Stimulated activated CD4-positive, alpha-beta T cell treated with anti-CD3 and anti-CD28 coated beads, Interleukin-2, amount 100 ng/mL, for 48 hours (primary cell): Measurements from ENCODE around the gene CPEB4.

Experiments
- DNase-seq, 2 donors: peaks; one replicate each; pipeline ENCODE4 v3.0.0-alpha.2; 2020

The CPEB4 gene

DNA sequence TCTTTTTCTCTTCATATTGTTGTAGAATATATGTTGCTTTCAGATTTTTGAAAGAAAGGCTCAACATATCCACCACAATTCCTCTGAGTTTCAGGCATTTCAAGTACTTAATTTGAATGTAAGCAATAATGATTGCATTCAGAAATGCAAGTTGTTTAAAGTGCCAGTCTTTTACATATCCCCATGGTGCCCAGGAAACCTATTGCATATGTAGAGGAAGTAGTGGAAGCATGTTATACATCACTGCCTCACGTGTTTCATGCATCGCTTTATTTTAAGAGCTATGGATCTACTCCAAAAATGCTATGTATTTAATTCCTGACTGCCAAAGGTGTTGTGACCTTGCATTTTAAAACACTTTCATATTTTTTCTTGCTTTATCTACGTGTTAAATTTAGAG lies 28.1 kb downstream of the CPEB4 start:
- no peak for DNase-seq

DNA sequence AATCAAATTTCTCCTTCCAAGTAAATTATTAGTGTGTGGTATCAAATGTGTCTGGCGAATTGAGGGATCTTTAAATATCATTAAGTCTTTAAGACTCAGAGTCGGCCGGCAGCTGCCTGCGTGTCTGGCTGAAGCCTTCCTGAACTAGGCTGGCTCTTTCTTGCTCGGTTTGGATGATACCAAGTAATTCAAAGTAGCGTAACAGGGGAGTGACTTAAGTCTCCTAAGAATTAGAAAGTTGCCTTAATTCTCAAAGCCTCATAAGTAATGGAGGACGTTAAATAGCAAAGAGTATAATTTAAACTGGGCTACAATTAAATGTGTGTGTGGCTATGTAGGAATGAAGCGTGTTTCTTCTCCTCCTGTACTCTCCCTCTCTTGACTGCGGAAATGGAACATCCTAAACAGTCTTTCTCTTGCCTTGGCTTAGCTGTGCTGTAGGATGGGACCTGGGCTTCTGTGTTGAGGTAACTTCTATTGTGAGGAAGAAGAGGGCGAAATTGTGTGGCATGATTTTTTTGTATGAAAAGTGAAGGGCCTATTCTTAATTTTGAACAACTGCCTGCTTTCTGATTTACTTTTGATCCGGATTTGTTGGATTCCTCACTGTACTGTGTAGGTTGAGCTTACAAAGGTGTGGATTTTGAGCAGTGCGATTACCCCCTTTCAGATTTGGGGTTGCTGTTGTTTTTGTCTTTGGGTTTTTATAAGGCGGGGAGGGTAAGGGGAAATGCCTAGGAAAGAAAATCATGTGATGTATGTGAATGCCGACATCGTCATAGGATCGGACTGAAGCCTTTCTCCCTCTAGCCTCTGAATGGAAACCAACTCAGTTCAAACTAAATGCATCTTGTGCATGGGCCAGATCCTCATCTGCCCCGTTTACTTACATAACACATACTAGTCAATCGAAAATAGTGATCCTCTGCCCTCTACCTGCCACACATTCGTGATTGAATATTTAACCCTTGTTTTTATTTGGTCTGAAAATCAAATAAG lies 29.9 kb downstream of the CPEB4 start:
- DNase-seq: peak; percentile 26 to 41

DNA sequence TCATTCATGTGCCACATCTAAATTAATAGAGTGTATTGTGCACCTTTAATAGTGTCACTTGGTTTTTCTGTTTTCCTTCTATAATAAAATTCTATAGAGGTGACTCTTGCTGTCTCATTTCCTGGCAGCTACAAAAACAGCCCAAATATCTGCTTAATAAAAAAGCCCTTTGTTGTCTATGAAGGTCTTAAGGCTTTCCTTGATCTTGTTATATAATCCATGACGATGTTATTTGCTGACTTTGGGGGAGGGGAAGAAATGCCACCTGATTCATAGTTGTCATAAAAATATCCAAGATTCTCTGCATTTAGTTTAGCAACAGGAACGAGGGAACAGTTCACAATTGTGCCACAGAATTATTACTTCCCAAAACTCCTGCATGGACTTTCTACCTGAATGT lies 31.3 kb downstream of the CPEB4 start:
- DNase-seq: no peak

DNA sequence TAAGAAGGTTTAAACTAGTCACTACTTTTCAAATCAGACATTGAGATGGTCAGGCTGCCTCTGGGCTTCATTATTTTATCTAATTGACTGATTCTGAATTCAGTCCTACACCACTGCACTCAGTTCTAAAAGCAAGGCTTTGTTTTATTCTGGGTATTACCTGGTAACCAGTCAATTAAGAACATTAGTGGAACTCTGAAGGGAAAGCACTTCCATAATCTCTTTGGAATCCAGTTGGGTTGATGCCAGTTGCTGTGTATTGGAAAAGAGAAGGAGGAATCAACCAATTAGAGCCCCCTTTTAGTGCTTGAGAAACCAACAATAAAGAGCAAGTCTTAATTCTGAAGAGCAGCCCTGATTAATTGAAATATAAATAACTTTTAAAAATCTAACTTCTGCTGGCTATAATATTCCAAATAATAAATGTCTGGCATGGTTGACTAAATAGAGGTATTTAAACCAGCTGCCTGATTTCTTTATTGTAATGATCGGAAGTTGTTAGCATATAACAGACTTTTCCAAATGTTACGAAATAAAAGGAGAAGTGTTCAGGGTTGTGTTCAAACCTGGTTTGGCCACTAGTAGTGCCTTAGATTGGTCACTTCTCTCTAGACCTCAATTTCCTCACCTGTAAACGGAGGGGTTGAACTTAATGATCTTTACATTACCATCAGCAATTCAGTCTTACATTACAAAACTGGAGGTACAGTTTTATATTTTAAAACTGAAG lies 32.0 kb downstream of the CPEB4 start:
- DNase-seq: no peak

- DNase-seq: no peak
Observed at GRCh38 chr5:173920866-173921555, 32.9 kb downstream of the CPEB4 start.

DNA sequence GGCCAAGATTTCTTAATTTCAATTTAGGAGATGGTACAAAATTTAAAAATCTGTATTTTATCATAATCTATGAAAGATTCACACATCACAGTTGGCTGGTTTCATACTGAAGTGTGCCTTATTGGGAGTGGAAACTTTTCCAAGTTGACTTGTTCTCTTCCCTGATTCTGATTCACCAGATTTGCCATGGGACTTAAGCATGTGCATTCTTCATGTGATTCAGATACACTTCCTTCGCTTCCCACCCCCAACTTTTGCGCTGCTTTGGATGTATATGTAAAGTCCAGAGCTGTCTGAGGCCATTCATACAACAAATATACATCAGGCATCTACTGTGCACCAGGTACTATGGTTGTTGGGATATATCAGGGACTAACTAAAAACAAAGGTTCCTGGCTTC lies 34.4 kb downstream of the CPEB4 start:
- no peak for DNase-seq

DNA sequence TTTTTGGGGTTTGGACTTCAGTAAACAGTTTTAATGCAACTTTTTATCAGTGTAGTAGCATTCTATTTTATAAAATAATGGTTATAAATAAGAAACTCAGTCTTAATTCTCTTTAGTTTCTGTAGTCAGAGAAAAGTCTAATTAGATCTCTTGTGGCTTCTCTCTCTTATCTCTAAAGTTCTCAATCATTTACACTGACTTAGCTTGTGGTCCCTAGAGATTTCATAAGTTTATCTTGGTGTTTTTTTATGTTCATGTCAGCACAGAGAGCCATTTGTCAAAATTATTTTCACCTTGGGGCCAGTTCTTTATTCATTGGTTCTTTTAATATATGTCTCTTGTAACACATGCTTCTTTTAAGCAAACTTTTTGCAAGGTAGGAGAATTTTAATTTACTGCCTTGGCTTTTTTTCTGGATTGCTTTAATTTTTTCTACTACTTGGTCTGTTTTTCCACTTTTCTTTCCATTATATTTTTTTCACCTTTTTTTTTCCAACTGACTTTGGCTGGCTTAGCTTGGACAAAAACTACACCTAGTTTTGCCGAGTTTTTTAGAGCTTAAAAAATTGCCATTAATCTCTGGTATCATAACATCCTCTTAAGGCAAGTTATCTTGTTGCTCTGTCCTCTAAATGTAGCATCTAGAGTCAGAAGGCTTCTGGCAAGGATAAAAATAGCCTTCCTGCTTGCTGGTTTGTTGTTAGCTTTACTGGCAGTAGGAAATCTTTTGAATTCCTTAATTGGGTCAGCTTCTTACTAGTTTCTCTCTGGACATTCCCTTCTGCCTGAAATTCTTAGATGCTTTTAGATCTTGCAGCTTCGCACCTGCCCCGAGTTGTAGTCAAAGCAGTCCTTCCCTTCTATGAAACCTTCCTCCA lies 35.3 kb downstream of the CPEB4 start:
- no peak for DNase-seq

GRCh38 chr5:173924899-173925298 lies 36.8 kb downstream of the CPEB4 start:
- DNase-seq: no peak

DNA sequence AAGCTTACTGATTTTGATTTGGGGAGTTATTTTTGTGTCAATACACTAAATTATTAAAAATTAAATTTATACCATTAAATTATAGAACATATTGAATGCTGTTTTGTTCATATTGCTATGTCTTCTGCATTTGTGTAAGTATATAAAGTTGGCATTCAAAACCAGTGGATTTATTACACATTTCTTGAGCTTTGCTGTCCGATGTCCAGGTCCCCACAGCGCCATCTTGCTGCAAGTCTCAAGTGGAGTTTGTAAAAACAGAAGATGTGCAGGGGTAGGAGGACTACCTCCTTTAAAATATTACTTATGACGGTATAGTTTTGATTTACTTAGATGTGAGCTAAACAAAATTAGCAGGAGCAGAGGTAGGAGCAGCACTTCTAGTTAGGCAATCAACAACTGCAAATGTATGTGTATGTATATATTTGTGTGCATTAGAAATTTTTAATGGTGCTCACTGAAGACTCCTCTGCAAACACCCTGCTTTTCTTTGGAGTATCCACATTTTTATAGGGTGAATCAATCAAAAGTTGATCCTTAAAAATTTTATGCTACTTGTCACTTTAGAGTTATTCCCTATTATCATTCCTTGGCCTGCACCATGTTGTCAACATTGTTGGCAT lies 37.4 kb downstream of the CPEB4 start:
- peak in 1 of 2 donors; percentile 23 for DNase-seq

DNA sequence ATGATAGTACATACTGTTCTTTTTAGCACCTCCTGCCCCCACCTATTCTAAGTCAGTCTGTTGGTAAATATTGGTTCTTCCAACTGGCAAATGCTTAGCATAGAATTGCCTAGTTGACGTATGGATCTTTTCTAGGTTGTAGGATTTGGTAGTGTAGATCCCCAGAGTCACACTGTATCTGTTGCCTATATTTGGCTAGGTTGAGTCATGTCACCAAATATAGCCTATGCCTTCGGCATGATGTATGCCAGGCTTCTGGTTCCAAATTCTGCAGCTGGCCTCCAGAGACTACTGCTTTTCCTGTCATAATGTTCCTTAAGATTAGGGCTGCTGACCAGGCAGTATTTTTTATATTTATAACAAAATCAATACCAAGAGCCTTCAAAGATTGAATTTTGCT lies 38.2 kb downstream of the CPEB4 start:
- DNase-seq: no peak

DNA sequence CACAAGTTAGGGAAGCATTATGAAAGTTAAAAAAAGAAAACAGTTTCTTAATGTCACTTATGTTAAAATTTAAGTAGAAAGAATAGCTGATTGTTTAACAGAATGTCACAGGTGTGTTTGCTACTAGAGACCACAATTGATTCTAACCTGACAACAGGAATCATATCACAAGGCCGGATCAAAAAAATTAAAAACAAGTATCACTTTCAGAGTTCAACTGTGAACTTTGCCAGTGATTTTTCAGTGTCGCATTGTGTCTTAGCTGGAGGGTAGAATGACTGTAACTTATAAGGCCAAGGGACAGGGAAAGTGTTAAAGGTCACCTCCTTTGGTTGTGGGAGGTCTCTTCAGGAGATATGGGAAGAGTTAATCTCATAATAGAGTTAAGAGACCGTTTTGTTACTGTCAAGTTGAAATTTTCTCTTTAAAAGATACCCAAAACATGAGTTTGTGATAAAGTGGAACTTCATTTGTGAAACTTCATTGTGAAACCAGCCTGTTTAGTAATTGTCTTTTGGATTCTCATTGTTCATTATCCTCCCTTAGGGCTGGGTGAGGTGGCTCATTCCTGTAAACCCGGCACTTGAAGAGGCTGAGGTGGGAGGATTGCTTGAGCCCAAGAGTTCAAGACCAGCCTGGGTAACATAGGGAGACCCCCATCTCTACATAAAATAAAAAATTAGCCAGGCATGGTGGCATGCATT lies 40.9 kb downstream of the CPEB4 start:
- DNase-seq: no peak

- DNase-seq: no peak
Observed at GRCh38 chr5:173932695-173933139, 44.6 kb downstream of the CPEB4 start.

DNA sequence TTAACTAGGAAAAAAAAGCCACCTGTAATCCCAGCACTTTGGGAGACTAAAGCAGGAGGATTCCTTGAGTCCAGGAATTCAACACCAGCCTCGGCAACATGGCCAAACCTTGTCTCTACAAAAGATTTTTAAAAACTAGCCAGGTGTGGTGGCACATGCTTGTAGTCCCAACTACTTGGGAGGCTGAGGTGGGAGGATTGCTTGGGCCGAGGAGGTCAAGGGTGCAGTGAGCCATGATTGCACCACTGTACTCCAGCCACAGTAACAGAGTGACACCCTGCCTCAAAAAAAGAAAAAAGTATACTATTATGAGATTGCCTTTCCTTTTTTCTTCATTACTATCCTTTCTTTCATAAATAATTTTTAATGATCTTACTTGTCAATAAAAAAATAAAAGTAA lies 45.8 kb downstream of the CPEB4 start:
- DNase-seq: no peak

DNA sequence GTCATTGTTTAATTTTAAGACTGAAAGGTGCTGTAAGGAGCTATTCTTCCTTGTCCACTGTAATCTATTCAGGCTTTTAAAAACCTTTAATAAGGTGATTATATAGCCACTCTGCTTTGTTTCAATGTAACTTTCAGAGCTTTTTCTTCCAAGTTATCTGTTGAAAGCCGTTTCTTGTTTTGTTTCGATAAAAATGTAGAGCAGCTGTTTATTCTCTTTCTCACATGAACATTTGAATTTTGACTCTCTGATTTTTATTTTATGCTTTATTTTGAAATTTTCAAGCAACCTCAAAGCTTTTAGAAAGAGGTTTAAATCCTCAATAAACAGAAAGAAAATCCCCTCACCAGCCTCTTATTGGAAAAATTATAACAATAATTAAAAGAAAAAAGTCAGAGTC lies 47.2 kb downstream of the CPEB4 start:
- DNase-seq: no peak

GRCh38 chr5:173940269-173940668 lies 52.1 kb downstream of the CPEB4 start:
- no peak for DNase-seq

- no peak for DNase-seq
Observed at GRCh38 chr5:173941102-173941501, 53.0 kb downstream of the CPEB4 start.

DNA sequence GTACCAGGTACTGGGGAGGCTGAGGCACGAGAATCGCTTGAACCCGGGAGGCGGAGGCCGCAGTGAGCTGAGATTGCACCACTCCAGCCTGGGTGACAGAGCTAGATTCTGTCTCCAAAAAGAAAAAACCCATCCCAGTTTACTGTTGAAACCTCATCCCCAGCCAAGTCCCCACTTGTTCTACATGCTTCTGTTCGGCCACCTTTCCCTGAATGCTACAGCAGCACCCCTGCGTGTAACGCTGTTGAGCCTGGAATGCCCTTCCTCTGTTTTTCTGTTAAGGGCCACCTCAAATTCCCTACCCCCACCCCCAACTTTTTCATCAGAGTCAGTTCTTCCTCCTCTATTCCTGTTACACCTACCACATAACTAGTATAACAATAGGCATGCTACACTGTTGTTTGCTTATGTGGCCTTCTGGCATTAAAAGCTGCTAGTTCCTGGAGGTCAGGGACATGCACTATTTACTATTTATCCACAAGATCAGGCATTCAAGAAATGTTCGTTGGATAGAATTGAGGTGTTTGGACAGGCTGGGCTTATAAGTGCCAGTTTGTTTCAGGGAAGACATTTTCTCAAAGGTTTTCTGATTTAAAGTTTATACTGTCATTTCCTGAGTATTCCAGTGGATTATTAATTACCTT lies 53.7 kb downstream of the CPEB4 start:
- DNase-seq: no peak

DNA sequence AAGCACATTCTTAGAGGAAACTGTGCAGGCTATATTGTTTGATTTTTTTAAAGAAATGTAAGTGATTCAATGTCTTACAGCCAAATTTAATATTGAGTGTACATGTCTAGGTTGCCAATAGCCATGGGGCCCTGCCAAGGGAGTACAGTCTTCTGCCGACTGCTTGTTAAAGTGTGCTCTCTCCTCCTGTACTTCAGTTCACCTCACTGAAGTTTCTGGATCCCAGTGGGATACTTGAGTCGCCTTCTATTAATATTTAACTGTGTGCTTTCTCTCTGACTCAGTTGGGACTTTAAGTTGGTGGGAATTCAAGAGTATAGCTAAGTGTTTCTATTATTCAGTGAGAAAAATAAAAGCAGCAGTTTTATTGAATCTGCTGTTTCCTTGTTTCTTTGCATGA lies 56.4 kb downstream of the CPEB4 start:
- DNase-seq: no peak

GRCh38 chr5:173945160-173945559 lies 57.0 kb downstream of the CPEB4 start:
- DNase-seq: no peak

DNA sequence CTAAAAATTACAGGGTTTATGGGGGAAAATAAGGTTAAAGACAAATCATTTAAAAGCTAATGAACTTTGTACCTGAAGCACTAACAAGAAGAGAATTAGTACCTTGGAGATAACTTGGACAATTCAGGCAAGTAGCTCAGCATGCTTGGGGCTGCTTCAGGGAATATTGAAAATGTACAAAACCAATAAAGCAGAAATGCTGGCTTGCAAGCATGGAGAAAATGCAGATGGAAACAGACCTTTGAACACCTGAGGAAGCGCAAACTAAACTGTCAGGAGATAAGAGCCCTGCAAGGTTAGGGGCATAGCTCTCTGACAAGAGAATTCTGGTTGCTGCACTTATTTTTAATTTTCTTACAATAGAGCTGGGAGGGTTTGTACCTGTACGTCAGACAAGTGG lies 58.2 kb downstream of the CPEB4 start:
- DNase-seq: no peak

- no peak for DNase-seq
Observed at GRCh38 chr5:173950829-173951228, 62.7 kb downstream of the CPEB4 start.
